Mesenchymal stem cell (in vitro differentiated cells and primary cell): Measurements from ENCODE around the gene UBTD2. TPM values are rescaled to one million over a fixed set of nuclear protein-coding genes. Genes with fewer than 3 reads are reported as not detected.
A peak's percentile ranks its signal among the peaks of the same experiment; 100 is the strongest.

Experiments
- DNase-seq: peaks from one replicate; pipeline ENCODE4 v3.0.0-alpha.2; 2013
- H2AFZ ChIP-seq: one replicate; pipeline ENCODE4 v1.6.1; 2013; ENCODE audit warnings: low read depth, mild to moderate bottlenecking, control low read depth, inconsistent platforms, low read length, moderate library complexity
- H2AK5ac ChIP-seq: 2 replicates; pipeline ENCODE4 v1.6.1; 2013; ENCODE audit warnings: low read length, moderate library complexity, mild to moderate bottlenecking, inconsistent platforms; ENCODE audit not compliant: severe bottlenecking
- H2BK120ac ChIP-seq: one replicate; pipeline ENCODE4 v1.6.1; 2013; ENCODE audit warnings: low read depth, mild to moderate bottlenecking, inconsistent platforms, low read length, moderate library complexity
- H2BK12ac ChIP-seq, 2 experiments: one replicate each; pipeline ENCODE4 v1.6.1; 2013; ENCODE audit warnings: inconsistent platforms in 2 of 2, low read length in 2 of 2, mild to moderate bottlenecking in 2 of 2, moderate library complexity in 2 of 2, control low read depth in 1 of 2
- H2BK15ac ChIP-seq: one replicate; pipeline ENCODE4 v1.6.1; 2013; ENCODE audit warnings: mild to moderate bottlenecking, low read depth, inconsistent platforms; ENCODE audit not compliant: poor library complexity, severe bottlenecking
- H2BK5ac ChIP-seq: 2 replicates; pipeline ENCODE4 v1.6.1; 2013; ENCODE audit warnings: low read depth, mild to moderate bottlenecking, low read length, control low read depth, inconsistent platforms; ENCODE audit not compliant: poor library complexity, severe bottlenecking
- H3K14ac ChIP-seq, 2 experiments: one replicate each; pipeline ENCODE4 v1.6.1; 2013; ENCODE audit warnings: inconsistent platforms in 2 of 2, low read length in 2 of 2, control low read depth in 1 of 2, mild to moderate bottlenecking in 1 of 2, moderate library complexity in 1 of 2
- H3K18ac ChIP-seq, 2 experiments: one replicate each; pipeline ENCODE4 v1.6.1; 2013; ENCODE audit warnings: inconsistent platforms in 2 of 2, low read length in 2 of 2, control low read depth in 1 of 2, low read depth in 1 of 2, mild to moderate bottlenecking in 1 of 2
- H3K23ac ChIP-seq, 2 experiments: one replicate each; pipeline ENCODE4 v1.6.1; 2013; ENCODE audit warnings: inconsistent platforms in 2 of 2, low read length in 2 of 2, mild to moderate bottlenecking in 2 of 2, moderate library complexity in 2 of 2, control low read depth in 1 of 2
- H3K27ac ChIP-seq: 2 replicates; pipeline ENCODE4 v1.5.1; 2013; ENCODE audit warnings: mild to moderate bottlenecking, moderate library complexity, low read length, control low read depth, inconsistent platforms; ENCODE audit not compliant: poor library complexity, severe bottlenecking
- H3K27me3 ChIP-seq, 2 experiments: 2 replicates each; pipeline versions ENCODE4 v1.6.1 to v1.7.0; 2013; ENCODE audit warnings: low read length in 2 of 2, mild to moderate bottlenecking in 2 of 2, moderate library complexity in 2 of 2, control low read depth in 1 of 2, inconsistent platforms in 1 of 2; ENCODE audit not compliant: control insufficient read depth in 1 of 2, insufficient read depth in 1 of 2
- H3K36me3 ChIP-seq, 2 experiments: 2 replicates each; pipeline versions ENCODE4 v1.6.1 to v1.7.0; 2013; ENCODE audit warnings: low read length in 2 of 2, control low read depth in 1 of 2, inconsistent platforms in 1 of 2, low read depth in 1 of 2, mild to moderate bottlenecking in 1 of 2; ENCODE audit not compliant: insufficient read depth in 2 of 2, control insufficient read depth in 1 of 2
- H3K4ac ChIP-seq, 2 experiments: one replicate each; pipeline ENCODE4 v1.6.1; 2013; ENCODE audit warnings: inconsistent platforms in 2 of 2, low read length in 2 of 2, mild to moderate bottlenecking in 2 of 2, moderate library complexity in 2 of 2, control low read depth in 1 of 2, low read depth in 1 of 2
- H3K4me1 ChIP-seq: 2 replicates; pipeline ENCODE4 v1.6.1; 2013; ENCODE audit warnings: low read depth, low read length, control low read depth; ENCODE audit not compliant: control insufficient read depth, insufficient read depth
- H3K4me2 ChIP-seq: 2 replicates; pipeline ENCODE4 v1.6.1; 2013; ENCODE audit warnings: low read length, mild to moderate bottlenecking, inconsistent platforms; ENCODE audit not compliant: poor library complexity, severe bottlenecking
- H3K4me3 ChIP-seq, 2 experiments: 2 replicates each; pipeline versions ENCODE4 v1.5.1 to v1.7.0; 2013; ENCODE audit warnings: low read length in 2 of 2, mild to moderate bottlenecking in 2 of 2, control low read depth in 1 of 2, low read depth in 1 of 2; ENCODE audit not compliant: insufficient read depth in 1 of 2
- H3K79me1 ChIP-seq: replicated peaks from 2 replicates; pipeline ENCODE4 v1.6.1; 2013; ENCODE audit warnings: mild to moderate bottlenecking, control low read depth, low read length, inconsistent platforms; ENCODE audit not compliant: poor library complexity, severe bottlenecking
- H3K9ac ChIP-seq: 2 replicates; pipeline ENCODE4 v1.7.0; 2013; ENCODE audit warnings: mild to moderate bottlenecking, low read length, moderate library complexity
- H3K9me3 ChIP-seq: 2 replicates; pipeline ENCODE4 v1.7.0; 2013; ENCODE audit warnings: mild to moderate bottlenecking, low read length; ENCODE audit not compliant: control insufficient read depth
- H4K8ac ChIP-seq: one replicate; pipeline ENCODE4 v1.6.1; 2013; ENCODE audit warnings: inconsistent platforms, mild to moderate bottlenecking, low read length, moderate library complexity
- H4K91ac ChIP-seq: one replicate; pipeline ENCODE4 v1.6.1; 2013; ENCODE audit warnings: mild to moderate bottlenecking, low read length, inconsistent platforms
- WGBS: methylation state at CpG from one replicate; pipeline ENCODE4 v1.1.7; 2013; ENCODE audit warnings: mixed read lengths; 5-methylcytosine and 5-hydroxymethylcytosine counted together
- small RNA-seq: library from polyadenylated mRNA; stranded (forward); fragments of <200 nt; extraction: miRNeasy Mini kit (QIAGEN cat#:217004); gene quantifications from one replicate; pipeline ENCODE3, GENCODE V24; 2013; ENCODE audit warnings: low read depth

UBTD2 gene

GRCh38 chr5:172162987-172163343 is 120.6 kb downstream of the UBTD2 start:
- H3K18ac ChIP-seq = no peak overlapping the region
- H2BK5ac ChIP-seq = no peak overlapping the region
- 92% methylated on average over 4 of the region's 5 CpGs for WGBS
- peaks cover 35% of the 10 kb centered on the region for H3K79me1 ChIP-seq
- H3K4me1 ChIP-seq = peaks cover 12% of the 10 kb centered on the region
- peak overlapping the region; percentile 22 for H3K9ac ChIP-seq
- no peak overlapping the region for H2AK5ac ChIP-seq
- no peak overlapping the region for H3K23ac ChIP-seq
- H3K27ac ChIP-seq = no peak overlapping the region
- H3K36me3 ChIP-seq = peaks cover 5 to 21% of the 10 kb centered on the region in 2 experiments
- no peak for DNase-seq
- no peaks in the 10 kb centered on the region for H3K27me3 ChIP-seq
- H3K9me3 ChIP-seq = no peaks in the 10 kb centered on the region
- no peak overlapping the region for H3K14ac ChIP-seq
- no peak overlapping the region for H3K4me2 ChIP-seq
- H2BK120ac ChIP-seq = no peak overlapping the region
- H3K4me3 ChIP-seq = no peak overlapping the region
- no peak overlapping the region for H2BK12ac ChIP-seq
- no peak overlapping the region for H2BK15ac ChIP-seq
- no peak overlapping the region for H4K91ac ChIP-seq
- H4K8ac ChIP-seq = no peak overlapping the region
- no peak overlapping the region for H2AFZ ChIP-seq
- H3K4ac ChIP-seq = peak overlapping the region in 1 of 2 experiments; percentile 73

- Histone ChIP-seq H2AK5ac (no peak overlapping the region), H2BK5ac (no peak overlapping the region), H3K4me1 (peaks cover 10% of the 10 kb centered on the region), H2AFZ (no peak overlapping the region), H2BK120ac (no peak overlapping the region), H3K27ac (no peak overlapping the region), H3K9me3 (no peaks in the 10 kb centered on the region), H3K36me3 (peaks cover 8 to 20% of the 10 kb centered on the region in 2 experiments), H3K4ac (peak overlapping the region in 1 of 2 experiments; percentile 73), H2BK12ac (no peak overlapping the region), H3K4me2 (no peak overlapping the region), H3K79me1 (peaks cover 34% of the 10 kb centered on the region), H3K14ac (no peak overlapping the region), H3K9ac (no peak overlapping the region), H3K27me3 (no peaks in the 10 kb centered on the region), H2BK15ac (no peak overlapping the region), H3K23ac (no peak overlapping the region), H3K4me3 (no peak overlapping the region), H3K18ac (peak overlapping the region in 1 of 2 experiments; percentile 48), H4K91ac (peak overlapping the region; percentile 54), H4K8ac (peak overlapping the region; percentile 73)
- peak; percentile 67 for DNase-seq
- WGBS = 96% methylated on average over 5 of the region's 5 CpGs
These were observed 121.1 kb downstream of the UBTD2 start for GRCh38 chr5:172162323-172162986.

- peaks cover 37% of the 10 kb centered on the region for H3K79me1 ChIP-seq
- no peak overlapping the region for H4K8ac ChIP-seq
- H3K14ac ChIP-seq = no peak overlapping the region
- no peak overlapping the region for H2AK5ac ChIP-seq
- H3K4me3 ChIP-seq = no peak overlapping the region
- peaks cover 14% of the 10 kb centered on the region for H3K4me1 ChIP-seq
- H3K9ac ChIP-seq = no peak overlapping the region
- no peak overlapping the region for H3K4me2 ChIP-seq
- no peak overlapping the region for H2BK15ac ChIP-seq
- no peak overlapping the region for H2BK5ac ChIP-seq
- H3K18ac ChIP-seq = no peak overlapping the region
- no peak overlapping the region for H2BK12ac ChIP-seq
- WGBS = 98% methylated on average over 7 of the region's 9 CpGs
- H3K36me3 ChIP-seq = peaks cover 19 to 24% of the 10 kb centered on the region in 2 experiments
- no peaks in the 10 kb centered on the region for H3K27me3 ChIP-seq
- no peak overlapping the region for H3K23ac ChIP-seq
- no peak overlapping the region for H4K91ac ChIP-seq
- no peak overlapping the region for H2BK120ac ChIP-seq
- H3K4ac ChIP-seq = no peak overlapping the region
- H3K27ac ChIP-seq = no peak overlapping the region
- no peak for DNase-seq
- H2AFZ ChIP-seq = no peak overlapping the region
- no peaks in the 10 kb centered on the region for H3K9me3 ChIP-seq
These were observed 123.1 kb downstream of the UBTD2 start for GRCh38 chr5:172160506-172160905.

Small RNAs within 50 kb of the gene (small RNA-seq; reads per million reads assigned to genes)
- gene RF00191 = not detected
